Upper lobe of left lung (tissue), 6 donors: ENCODE data around the gene SP1. TPM values are rescaled to one million over a fixed set of nuclear protein-coding genes. Genes with fewer than 3 reads are reported as not detected.
A peak's percentile ranks its signal among the peaks of the same experiment; 100 is the strongest.
"Not testable (repeated sequence)": the region's sequence is repeated elsewhere in the genome, so short reads cannot be mapped to it uniquely, and the experiment has no call there.

Experiments used
- ATAC-seq, 2 donors: fragments of 200-7000 bp; cut with Tn5 transposase; one replicate each; pipeline ENCODE4 v1.9.1; 2022; ENCODE audit warnings: mild to moderate bottlenecking in 2 of 2, moderate library complexity in 2 of 2; ENCODE audit not compliant: low FRiP score in 2 of 2
- DNase-seq, 2 donors: peaks; one replicate each; pipeline ENCODE4 v3.0.0-alpha.2; 2019 to 2020
- H3K27ac ChIP-seq, 4 donors: fragments of 200-600 bp; sonication (generic); one replicate each; pipeline ENCODE4 v1.5.1; 2016 to 2019
- H3K27me3 ChIP-seq, 4 donors: fragments of 200-600 bp; sonication (generic); one replicate each; pipeline ENCODE4 v1.5.1; 2017 to 2019
- H3K36me3 ChIP-seq, 4 donors: fragments of 200-600 bp; sonication (generic); one replicate each; pipeline ENCODE4 v1.5.1; 2016 to 2019
- H3K4me1 ChIP-seq, 4 donors: fragments of 200-600 bp; sonication (generic); one replicate each; pipeline ENCODE4 v1.5.1; 2018 to 2019
- H3K4me3 ChIP-seq, 4 donors: fragments of 200-600 bp; sonication (generic); one replicate each; pipeline ENCODE4 v1.5.1; 2017 to 2019; ENCODE audit warnings: mild to moderate bottlenecking in 2 of 4, moderate library complexity in 1 of 4
- H3K9me3 ChIP-seq, 4 donors: fragments of 200-600 bp; sonication (generic); one replicate each; pipeline ENCODE4 v1.5.1; 2018 to 2019
- EP300 ChIP-seq, 4 donors: sonication (generic); formaldehyde crosslinking; IDR thresholded peaks; one replicate each; pipeline ENCODE4 v1.5.1; 2017; ENCODE audit warnings: antibody characterized with exemption in 4 of 4, control low read depth in 2 of 4
- POLR2A ChIP-seq, 4 donors: fragments of 450-650 bp; IDR thresholded peaks; one replicate each; pipeline ENCODE4 v1.5.1; 2016 to 2017; ENCODE audit warnings: antibody characterized with exemption in 4 of 4, mild to moderate bottlenecking in 2 of 4
- POLR2AphosphoS5 ChIP-seq, 2 donors: sonication (generic); formaldehyde crosslinking; IDR thresholded peaks; one replicate each; pipeline ENCODE4 v1.5.1; 2017; ENCODE audit warnings: antibody characterized with exemption in 2 of 2
- WGBS, 2 donors: methylation state at CpG; one replicate each; pipeline ENCODE4 v1.1.5; 2017 to 2018; 5-methylcytosine and 5-hydroxymethylcytosine counted together
- total RNA-seq, 6 donors: library from RNA; depleted of rRNA in 4 of 6; stranded (reverse); fragments of >200 nt in 4 of 6; gene quantifications; one replicate each; pipeline versions ENCODE4 v1.1.0 to v1.2.1, GENCODE V29; 2016 to 2021
- TF ChIP-seq, protein P1 (sequence below), 6 experiments: fragments of 450-650 bp in 4 of 6; fragments of 200-600 bp in 2 of 6; sonication (generic) in 2 of 6; IDR thresholded peaks; one replicate each; pipeline ENCODE4 v1.5.1; 2016 to 2019; ENCODE audit warnings: antibody characterized with exemption in 6 of 6
- donor health status: DM: no; HTN: no; CAD: no; lungs with moderate emphysema.
- donor health status: DM: no; HTN: yes; CAD: no; lungs with severe emphysema.

SP1 gene
- total RNA-seq, 6 donors from 2014 or later: 46.6 to 82.2 (median 61.7) TPM

DNA sequence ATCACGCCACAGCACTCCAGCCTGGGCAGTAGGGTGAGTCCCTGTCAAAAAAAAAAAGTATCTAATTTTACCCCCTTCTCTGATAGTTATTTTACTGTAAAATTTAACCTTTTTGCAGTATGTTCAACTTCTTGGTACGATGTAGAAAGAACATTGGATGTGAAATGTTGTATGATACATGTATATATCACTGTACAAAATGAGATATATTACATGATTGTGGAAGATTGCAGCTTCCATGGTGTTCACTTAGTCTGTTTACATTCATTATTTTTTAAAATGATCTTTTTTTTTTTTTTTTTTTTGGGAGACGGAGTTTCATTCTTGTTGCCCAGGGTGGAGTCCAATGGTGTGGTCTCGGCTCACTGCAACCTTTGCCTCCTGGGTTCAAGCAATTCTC is 9.0 kb downstream of the SP1 start:
- peak overlapping the region in 3 of 4 donors; percentile 30 to 57 (median 42) for H3K27ac ChIP-seq
- 95 to 97% methylated on average over 4 of the region's 4 CpGs for WGBS, 2 donors

DNA sequence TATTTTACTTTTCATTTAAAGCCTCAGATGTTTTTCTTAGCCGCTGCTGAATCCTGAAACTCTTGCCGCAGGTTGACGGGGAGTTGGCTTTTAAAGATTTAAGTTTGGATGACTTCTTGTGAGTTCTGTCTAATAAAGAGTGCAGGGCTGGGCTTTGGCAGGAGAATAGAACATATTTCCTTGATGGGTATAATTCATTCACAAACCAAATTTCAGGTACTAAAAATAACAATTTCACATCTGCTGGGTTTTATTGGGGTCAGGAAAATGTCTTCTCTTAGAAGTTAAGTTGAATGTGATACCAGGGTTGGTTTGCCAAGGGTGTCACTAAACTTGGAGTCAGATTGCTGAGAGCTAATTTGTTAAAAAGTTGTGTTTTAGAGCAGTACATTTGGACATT is 9.7 kb downstream of the SP1 start:
- TF ChIP-seq POLR2A (IDR thresholded peaks at IDR 0.05) (no peak), EP300 (IDR thresholded peaks at IDR 0.05) (no peak), POLR2AphosphoS5 (IDR thresholded peaks at IDR 0.05) (no peak)
- TF ChIP-seq, protein P1, sequence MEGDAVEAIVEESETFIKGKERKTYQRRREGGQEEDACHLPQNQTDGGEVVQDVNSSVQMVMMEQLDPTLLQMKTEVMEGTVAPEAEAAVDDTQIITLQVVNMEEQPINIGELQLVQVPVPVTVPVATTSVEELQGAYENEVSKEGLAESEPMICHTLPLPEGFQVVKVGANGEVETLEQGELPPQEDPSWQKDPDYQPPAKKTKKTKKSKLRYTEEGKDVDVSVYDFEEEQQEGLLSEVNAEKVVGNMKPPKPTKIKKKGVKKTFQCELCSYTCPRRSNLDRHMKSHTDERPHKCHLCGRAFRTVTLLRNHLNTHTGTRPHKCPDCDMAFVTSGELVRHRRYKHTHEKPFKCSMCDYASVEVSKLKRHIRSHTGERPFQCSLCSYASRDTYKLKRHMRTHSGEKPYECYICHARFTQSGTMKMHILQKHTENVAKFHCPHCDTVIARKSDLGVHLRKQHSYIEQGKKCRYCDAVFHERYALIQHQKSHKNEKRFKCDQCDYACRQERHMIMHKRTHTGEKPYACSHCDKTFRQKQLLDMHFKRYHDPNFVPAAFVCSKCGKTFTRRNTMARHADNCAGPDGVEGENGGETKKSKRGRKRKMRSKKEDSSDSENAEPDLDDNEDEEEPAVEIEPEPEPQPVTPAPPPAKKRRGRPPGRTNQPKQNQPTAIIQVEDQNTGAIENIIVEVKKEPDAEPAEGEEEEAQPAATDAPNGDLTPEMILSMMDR (IDR thresholded peaks at IDR 0.05): no peak
- DNase-seq: no peak
- peaks cover 0 to 43% (median 5%) of the 10 kb centered on the region in 4 donors for H3K36me3 ChIP-seq
- H3K9me3 ChIP-seq: no peaks in the 10 kb centered on the region
- no peak for ATAC-seq
- 81 to 91% methylated on average over 3 of the region's 3 CpGs for WGBS, 2 donors
- H3K27me3 ChIP-seq: no peaks in the 10 kb centered on the region
- H3K4me3 ChIP-seq: no peak overlapping the region
- H3K4me1 ChIP-seq: peaks cover 59 to 74% (median 65%) of the 10 kb centered on the region in 4 donors
- peak overlapping the region in 1 of 4 donors; percentile 67 for H3K27ac ChIP-seq

More for the DNA sequence above, 9.0 kb downstream of the SP1 start:
- Histone ChIP-seq H3K36me3 (peaks cover 7 to 48% (median 12%) of the 10 kb centered on the region in 4 donors), H3K9me3 (no peaks in the 10 kb centered on the region), H3K27me3 (no peaks in the 10 kb centered on the region), H3K4me3 (no peak overlapping the region), H3K4me1 (peaks cover 67 to 82% (median 73%) of the 10 kb centered on the region in 4 donors)
- TF ChIP-seq POLR2A (IDR thresholded peaks at IDR 0.05) (no peak), EP300 (IDR thresholded peaks at IDR 0.05) (no peak), POLR2AphosphoS5 (IDR thresholded peaks at IDR 0.05) (no peak)
- TF ChIP-seq, protein P1 (IDR thresholded peaks at IDR 0.05): no peak
- no peak for DNase-seq
- ATAC-seq: no peak

DNA sequence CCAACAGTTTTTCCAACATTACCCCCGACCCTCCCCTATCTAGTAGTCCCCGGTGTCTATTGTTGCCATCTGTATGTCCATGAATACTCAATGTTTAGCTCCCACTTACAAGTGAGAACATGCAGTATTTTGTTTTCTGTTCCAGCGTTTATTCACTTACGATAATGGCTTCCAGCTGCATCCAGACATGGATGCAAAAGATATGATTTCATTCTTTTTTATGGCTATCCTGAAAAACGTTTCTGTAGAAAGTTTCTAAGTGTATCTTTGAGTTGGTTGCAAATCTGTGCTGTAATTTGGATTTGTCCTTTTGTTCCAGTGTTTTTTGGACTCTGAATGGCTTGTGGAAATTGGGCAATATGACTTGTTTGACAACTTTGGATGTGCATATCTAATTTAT is 11.7 kb downstream of the SP1 start:
- 58 to 60% methylated on average over 5 of the region's 5 CpGs for WGBS, 2 donors
- no peak for ATAC-seq
- TF ChIP-seq, protein P1 (IDR thresholded peaks at IDR 0.05): no peak
- TF ChIP-seq POLR2AphosphoS5 (IDR thresholded peaks at IDR 0.05) (no peak), EP300 (IDR thresholded peaks at IDR 0.05) (no peak), POLR2A (IDR thresholded peaks at IDR 0.05) (no peak)
- Histone ChIP-seq H3K27me3 (no peaks in the 10 kb centered on the region), H3K36me3 (peaks cover 0 to 29% (median 0%) of the 10 kb centered on the region in 4 donors), H3K9me3 (no peaks in the 10 kb centered on the region), H3K27ac (peak overlapping the region in 1 of 4 donors; percentile 30), H3K4me1 (peaks cover 39 to 54% (median 45%) of the 10 kb centered on the region in 4 donors), H3K4me3 (no peak overlapping the region)
- no peak for DNase-seq

DNA sequence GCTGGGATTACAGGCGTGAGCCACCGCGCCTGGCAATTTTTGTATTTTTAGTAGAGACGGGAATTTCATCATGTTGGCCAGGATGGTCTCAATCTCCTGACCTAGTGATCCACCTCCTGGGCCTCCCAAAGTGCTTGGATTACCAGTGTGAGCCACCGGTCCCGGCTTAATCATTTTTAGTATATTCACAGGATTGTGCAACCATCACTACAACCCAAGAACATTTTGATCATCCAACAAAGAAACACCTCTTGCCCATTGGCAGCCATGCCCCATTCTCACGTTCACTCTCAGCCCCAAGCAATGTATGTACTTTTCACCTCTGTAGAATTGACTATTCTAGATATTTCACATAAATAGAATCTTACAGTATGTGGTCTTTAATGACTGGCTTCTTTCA is 19.9 kb downstream of the SP1 start:
- no peak overlapping the region for H3K4me3 ChIP-seq
- peaks cover 0 to 7% (median 3%) of the 10 kb centered on the region in 4 donors for H3K4me1 ChIP-seq
- H3K9me3 ChIP-seq: no peaks in the 10 kb centered on the region
- H3K27me3 ChIP-seq: no peaks in the 10 kb centered on the region
- peaks cover 0 to 39% (median 9%) of the 10 kb centered on the region in 4 donors for H3K36me3 ChIP-seq
- DNase-seq (no peak), ATAC-seq (no peak)
- no peak overlapping the region for H3K27ac ChIP-seq
- TF ChIP-seq, protein P1 (IDR thresholded peaks at IDR 0.05): no peak
- TF ChIP-seq EP300 (IDR thresholded peaks at IDR 0.05) (no peak), POLR2A (IDR thresholded peaks at IDR 0.05) (no peak), POLR2AphosphoS5 (IDR thresholded peaks at IDR 0.05) (no peak)
- WGBS, 2 donors: 86 to 90% methylated on average over 7 of the region's 7 CpGs

DNA sequence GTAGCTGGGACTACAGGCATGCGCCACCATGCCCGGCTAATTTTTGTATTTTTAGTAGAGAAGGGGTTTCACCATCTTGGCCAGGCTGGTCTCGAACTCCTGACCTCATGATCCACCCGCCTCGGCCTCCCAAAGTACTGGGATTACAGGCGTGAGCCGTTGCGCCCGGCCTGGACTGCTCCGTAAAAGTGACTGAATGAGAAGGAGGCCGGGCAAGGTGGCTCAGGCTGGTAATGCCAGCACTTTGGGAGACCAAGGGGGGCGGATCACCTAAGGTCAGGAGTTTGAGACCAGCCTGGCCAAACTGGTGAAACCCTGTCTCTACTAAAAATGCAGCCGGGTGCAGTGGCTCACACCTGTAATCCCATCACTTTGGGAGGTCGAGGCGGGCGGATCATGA is 22.4 kb downstream of the SP1 start:
- not testable (repeated sequence) for H3K27me3 ChIP-seq, H3K9me3 ChIP-seq, H3K4me1 ChIP-seq, DNase-seq, H3K4me3 ChIP-seq, H3K27ac ChIP-seq, ATAC-seq
- 95% methylated on average over 13 to 16 of the region's 16 CpGs for WGBS, 2 donors
- peaks cover 7 to 50% (median 20%) of the 10 kb centered on the region in 4 donors for H3K36me3 ChIP-seq
